Glutamatergic neuron (in vitro differentiated cells): ENCODE results near the gene PHRF1. TPM values are rescaled to one million over a fixed set of nuclear protein-coding genes. Genes with fewer than 3 reads are reported as not detected.

Source experiments
- DNase-seq: peaks from one replicate; pipeline ENCODE4 v3.0.0; 2022
- H3K27ac Mint-ChIP-seq: one replicate; pipeline ENCODE4 v1.8.0; 2020; ENCODE audit warnings: mild to moderate bottlenecking, mixed read lengths, inconsistent platforms; ENCODE audit not compliant: unreplicated experiment
- H3K27me3 Mint-ChIP-seq: one replicate; pipeline ENCODE4 v1.8.0; 2020; ENCODE audit warnings: mild to moderate bottlenecking, moderate library complexity, mixed read lengths, inconsistent platforms; ENCODE audit not compliant: unreplicated experiment
- H3K36me3 Mint-ChIP-seq: one replicate; pipeline ENCODE4 v1.8.0; 2020; ENCODE audit warnings: mild to moderate bottlenecking, mixed read lengths, inconsistent platforms; ENCODE audit not compliant: unreplicated experiment
- H3K4me1 Mint-ChIP-seq: one replicate; pipeline ENCODE4 v1.8.0; 2020; ENCODE audit warnings: mild to moderate bottlenecking, low read depth, mixed read lengths, inconsistent platforms; ENCODE audit not compliant: unreplicated experiment
- H3K4me3 Mint-ChIP-seq: one replicate; pipeline ENCODE4 v1.8.0; 2020; ENCODE audit warnings: mild to moderate bottlenecking, mixed read lengths, inconsistent platforms; ENCODE audit not compliant: unreplicated experiment
- H3K9me3 Mint-ChIP-seq: one replicate; pipeline ENCODE4 v1.8.0; 2020; ENCODE audit warnings: mild to moderate bottlenecking, moderate library complexity, mixed read lengths, inconsistent platforms; ENCODE audit not compliant: unreplicated experiment
- total RNA-seq: library from RNA; stranded (reverse); fragmentation: NEBNext Ultra II Directional; extraction: Animal tissue kit (Norgen Biotek cat#: 25700); gene quantifications from one replicate; pipeline ENCODE4 v1.2.1, GENCODE V29; 2021; ENCODE audit not compliant: unreplicated experiment
- TF ChIP-seq, protein P1 (sequence below): fragments of 200-600 bp; sonication (generic); IDR thresholded peaks from one replicate; pipeline ENCODE4 v1.5.0; 2021; ENCODE audit not compliant: partially characterized antibody, unreplicated experiment

PHRF1 gene
- total RNA-seq, 1 donor from 2014 or later = 41.6 TPM

DNA sequence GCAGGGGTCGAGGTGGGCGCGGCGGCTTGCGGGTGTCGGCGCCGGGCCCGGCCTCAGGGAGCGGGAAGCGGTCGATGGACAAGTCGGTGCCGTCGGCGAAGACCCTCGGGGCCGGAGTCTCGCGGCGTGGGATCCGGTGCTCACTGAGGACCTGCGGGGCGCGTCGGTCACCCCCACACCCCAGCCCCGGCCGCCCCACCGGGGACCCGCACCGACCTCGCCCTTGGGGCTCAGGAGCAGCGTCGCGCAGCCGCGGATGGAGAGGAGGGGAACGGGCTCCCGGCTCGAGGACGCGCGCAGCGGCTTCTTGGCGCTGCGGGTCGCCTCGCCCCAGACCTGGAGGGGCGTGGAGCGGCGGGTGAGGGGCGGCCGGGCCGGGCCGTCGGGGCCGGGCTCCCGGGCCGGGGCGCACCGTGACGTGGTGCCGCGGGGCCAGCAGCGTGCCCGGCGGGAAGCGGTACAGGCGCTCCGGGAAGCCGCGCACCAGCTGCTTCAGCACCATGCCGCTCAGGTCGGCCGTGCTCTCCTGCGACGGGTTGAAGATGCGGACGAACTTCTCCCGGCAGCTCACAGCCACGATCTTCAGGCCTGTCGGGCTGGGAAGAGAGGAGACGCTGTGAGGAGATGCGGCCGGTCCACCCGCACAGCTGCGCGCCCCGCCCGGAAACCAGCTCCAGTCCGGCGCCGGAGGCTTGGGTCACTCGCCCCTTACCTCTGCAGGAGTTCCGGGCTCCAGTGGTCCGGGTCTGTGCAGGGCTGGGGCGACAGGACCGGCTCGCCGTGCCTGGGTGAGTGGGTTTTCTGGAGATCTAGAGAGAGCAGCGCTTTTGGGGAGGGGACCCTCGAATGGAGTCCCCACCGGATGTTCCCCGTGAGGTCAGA is 20.2 kb upstream of the PHRF1 start:
- Mint-ChIP-seq H3K4me1 (peaks cover 1% of the 10 kb centered on the region), H3K4me3 (peak overlapping the region; percentile 65), H3K27ac (no peak overlapping the region), H3K9me3 (peaks cover 6% of the 10 kb centered on the region), H3K27me3 (peaks cover 5% of the 10 kb centered on the region), H3K36me3 (no peaks in the 10 kb centered on the region)
- TF ChIP-seq, protein P1, sequence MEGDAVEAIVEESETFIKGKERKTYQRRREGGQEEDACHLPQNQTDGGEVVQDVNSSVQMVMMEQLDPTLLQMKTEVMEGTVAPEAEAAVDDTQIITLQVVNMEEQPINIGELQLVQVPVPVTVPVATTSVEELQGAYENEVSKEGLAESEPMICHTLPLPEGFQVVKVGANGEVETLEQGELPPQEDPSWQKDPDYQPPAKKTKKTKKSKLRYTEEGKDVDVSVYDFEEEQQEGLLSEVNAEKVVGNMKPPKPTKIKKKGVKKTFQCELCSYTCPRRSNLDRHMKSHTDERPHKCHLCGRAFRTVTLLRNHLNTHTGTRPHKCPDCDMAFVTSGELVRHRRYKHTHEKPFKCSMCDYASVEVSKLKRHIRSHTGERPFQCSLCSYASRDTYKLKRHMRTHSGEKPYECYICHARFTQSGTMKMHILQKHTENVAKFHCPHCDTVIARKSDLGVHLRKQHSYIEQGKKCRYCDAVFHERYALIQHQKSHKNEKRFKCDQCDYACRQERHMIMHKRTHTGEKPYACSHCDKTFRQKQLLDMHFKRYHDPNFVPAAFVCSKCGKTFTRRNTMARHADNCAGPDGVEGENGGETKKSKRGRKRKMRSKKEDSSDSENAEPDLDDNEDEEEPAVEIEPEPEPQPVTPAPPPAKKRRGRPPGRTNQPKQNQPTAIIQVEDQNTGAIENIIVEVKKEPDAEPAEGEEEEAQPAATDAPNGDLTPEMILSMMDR = no peak
- DNase-seq = peak; percentile 52

DNA sequence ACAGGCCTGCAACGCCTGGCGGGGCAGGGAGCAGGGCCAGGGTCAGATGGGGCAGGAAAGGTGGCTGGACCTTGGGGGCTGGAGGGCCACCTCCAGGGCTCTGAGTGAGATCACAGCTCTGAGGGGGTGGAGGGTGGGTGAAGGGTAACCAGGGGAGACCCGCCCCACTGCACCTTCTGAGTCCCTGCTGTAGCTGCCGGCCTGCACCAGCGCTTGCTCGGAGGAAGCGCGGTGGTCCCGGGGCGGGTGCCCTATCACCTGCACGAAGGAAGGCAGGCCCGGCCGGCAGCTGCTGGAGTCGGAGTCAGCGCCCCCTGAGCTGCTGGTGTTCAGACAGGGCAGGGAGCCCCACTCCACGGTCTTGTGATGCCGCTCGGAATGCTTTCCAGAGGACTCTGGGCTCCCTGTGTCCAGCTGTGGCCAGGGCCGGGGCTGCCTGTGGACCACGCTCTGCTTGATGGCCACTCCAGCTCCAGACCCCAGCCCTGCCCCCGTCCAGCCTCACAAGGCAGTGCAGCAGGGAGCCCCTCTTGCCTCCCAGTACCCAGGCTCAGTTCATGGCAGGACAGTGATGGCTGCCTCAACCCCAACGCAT is 19.5 kb upstream of the PHRF1 start:
- DNase-seq = no peak
- peaks cover 6% of the 10 kb centered on the region for H3K9me3 Mint-ChIP-seq
- no peaks in the 10 kb centered on the region for H3K36me3 Mint-ChIP-seq
- no peak overlapping the region for H3K27ac Mint-ChIP-seq
- H3K27me3 Mint-ChIP-seq = peaks cover 5% of the 10 kb centered on the region
- TF ChIP-seq, protein P1 = no peak
- H3K4me1 Mint-ChIP-seq = peaks cover 1% of the 10 kb centered on the region
- peak overlapping the region; percentile 65 for H3K4me3 Mint-ChIP-seq

DNA sequence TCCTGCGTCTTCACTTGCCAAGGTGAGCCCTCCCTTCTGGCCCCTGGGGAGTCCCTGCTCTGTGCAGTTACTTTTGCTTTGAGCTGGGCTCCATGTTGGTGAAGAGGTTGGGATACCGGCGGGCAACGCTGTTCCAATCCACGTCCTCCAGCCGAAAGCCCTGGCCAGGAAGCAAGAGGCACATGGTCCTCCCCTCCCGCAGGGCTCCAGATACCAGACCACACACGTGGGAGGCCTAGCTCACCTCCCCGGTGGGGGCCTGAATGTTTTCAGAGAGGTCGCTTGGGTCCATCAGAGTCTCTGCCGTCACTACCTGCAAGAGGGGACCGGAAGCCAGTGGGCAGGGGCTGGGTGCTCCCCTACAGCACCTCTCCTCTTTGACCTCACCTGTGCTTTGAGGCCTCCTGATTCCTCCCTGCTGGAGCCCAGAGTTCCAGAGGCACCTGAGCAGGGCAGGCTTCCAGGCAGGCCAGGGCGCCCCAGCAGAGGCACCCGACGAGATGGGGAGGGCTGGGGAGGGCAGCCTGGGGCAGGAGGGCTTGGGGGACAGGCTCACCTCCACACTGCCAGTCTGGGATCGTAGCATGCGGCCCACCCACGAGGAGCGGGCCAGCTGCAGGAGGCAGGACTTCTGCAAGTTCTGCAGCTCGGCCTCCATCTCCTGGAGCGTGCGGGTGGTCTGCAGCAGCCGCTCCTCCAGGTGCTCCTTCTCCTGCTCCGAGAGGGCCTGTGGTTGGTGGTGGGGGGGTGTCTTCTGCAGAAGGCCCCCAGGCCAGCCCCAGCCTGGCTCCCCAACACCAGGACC is 18.7 kb upstream of the PHRF1 start:
- Mint-ChIP-seq H3K36me3 (no peaks in the 10 kb centered on the region), H3K27ac (no peak overlapping the region), H3K4me3 (no peak overlapping the region), H3K27me3 (peaks cover 5% of the 10 kb centered on the region), H3K9me3 (peaks cover 6% of the 10 kb centered on the region), H3K4me1 (peaks cover 1% of the 10 kb centered on the region)
- TF ChIP-seq, protein P1 = no peak
- DNase-seq = no peak

DNA sequence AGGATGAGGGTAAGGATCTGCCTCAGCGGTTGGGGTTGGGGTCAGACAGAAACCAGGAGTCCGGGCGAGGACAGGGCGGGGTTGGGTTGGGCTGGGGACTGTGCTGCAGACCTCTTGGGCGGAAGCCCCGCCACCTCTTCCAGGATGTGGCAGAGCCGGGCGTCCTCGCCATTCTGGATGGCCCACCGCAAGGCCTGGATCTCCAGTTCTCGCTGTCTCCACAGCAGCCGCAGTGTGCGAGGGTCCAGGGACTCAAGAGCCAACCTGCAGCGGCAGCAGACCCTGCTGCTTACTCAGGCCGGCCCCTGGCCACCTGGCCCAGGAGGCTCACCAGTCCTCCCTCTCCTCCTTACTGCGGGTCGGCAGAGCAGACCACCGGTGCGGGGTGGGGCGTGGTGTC is 17.8 kb upstream of the PHRF1 start:
- Mint-ChIP-seq H3K36me3 (no peaks in the 10 kb centered on the region), H3K27me3 (peaks cover 4% of the 10 kb centered on the region), H3K4me3 (no peak overlapping the region), H3K9me3 (peaks cover 6% of the 10 kb centered on the region), H3K27ac (no peak overlapping the region), H3K4me1 (no peaks in the 10 kb centered on the region)
- TF ChIP-seq, protein P1 = no peak
- no peak for DNase-seq
